T-cell (primary cell): ENCODE results near the gene RRP15. TPM values are rescaled to one million over a fixed set of nuclear protein-coding genes. Genes with fewer than 3 reads are reported as not detected.

Source experiments
- ATAC-seq, 4 experiments: fragments of 200-7000 bp in 3 of 4; fragments of 150-1000 bp in 1 of 4; cut with Tn5 transposase; replicated peaks in 1 of 4; 1 replicate in 3 of 4; 2 replicates in 1 of 4; pipeline ENCODE4 v1.10.0; 2021; ENCODE audit warnings: moderate library complexity in 3 of 4, mild to moderate bottlenecking in 2 of 4, moderate number of reproducible peaks in 1 of 4
- CTCF ChIA-PET, 2 donors: fragments of 300-600 bp; sonication (Branson Sonifier 250); formaldehyde crosslinking; loops; one replicate each; lab custom pipeline; 2022; ENCODE audit warnings: antibody characterized with exemption in 2 of 2; lab: Charles Lee
- POLR2A ChIA-PET, 2 donors: fragments of 300-600 bp; sonication (Branson Sonifier 250); formaldehyde crosslinking; loops; one replicate each; lab custom pipeline; 2022; ENCODE audit warnings: antibody characterized with exemption in 2 of 2; lab: Charles Lee
- DNase-seq, 35 experiments: peaks; one replicate each; pipeline versions ENCODE4 v3.0.0 to v3.0.0-alpha.2; 2013 to 2023
- H3K27ac ChIP-seq: one replicate; pipeline ENCODE4 v1.5.1; 2013; ENCODE audit warnings: low read length
- H3K27me3 ChIP-seq, 2 experiments: replicated peaks in 1 of 2; 1 replicate in 1 of 2; 2 replicates in 1 of 2; pipeline versions ENCODE4 v1.6.1 to v1.7.0; 2013; ENCODE audit warnings: low read length in 1 of 2, mixed read lengths in 1 of 2; ENCODE audit not compliant: control insufficient read depth in 2 of 2, insufficient read depth in 2 of 2; ENCODE audit errors: extremely low read depth in 1 of 2
- H3K36me3 ChIP-seq, 2 donors: 1 replicate in 1 of 2; 2 replicates in 1 of 2; pipeline versions ENCODE4 v1.6.1 to v1.7.0; 2013; ENCODE audit warnings: low read length in 1 of 2; ENCODE audit not compliant: control insufficient read depth in 2 of 2, insufficient read depth in 1 of 2; ENCODE audit errors: extremely low read depth in 1 of 2
- H3K4me1 ChIP-seq, 2 experiments: 1 replicate in 1 of 2; 2 replicates in 1 of 2; pipeline versions ENCODE4 v1.6.1 to v1.7.0; 2013; ENCODE audit warnings: low read length in 2 of 2, mixed read lengths in 1 of 2; ENCODE audit not compliant: insufficient read depth in 2 of 2, control insufficient read depth in 1 of 2; ENCODE audit errors: extremely low read depth in 1 of 2
- H3K4me3 ChIP-seq, 2 donors: 1 replicate in 1 of 2; 2 replicates in 1 of 2; pipeline versions ENCODE4 v1.5.1 to v1.7.0; 2013; ENCODE audit warnings: mild to moderate bottlenecking in 2 of 2, low read length in 1 of 2, moderate library complexity in 1 of 2; ENCODE audit not compliant: control insufficient read depth in 1 of 2; ENCODE audit errors: extremely low read depth in 1 of 2
- H3K9me3 ChIP-seq: 2 replicates; pipeline ENCODE4 v1.7.0; 2013
- H3K27ac Mint-ChIP-seq, 2 donors: one replicate each; pipeline ENCODE4 v1.8.0; 2020 to 2021; ENCODE audit warnings: mild to moderate bottlenecking in 2 of 2, mixed read lengths in 2 of 2
- H3K27me3 Mint-ChIP-seq, 2 donors: one replicate each; pipeline ENCODE4 v1.8.0; 2021 to 2022; ENCODE audit warnings: mixed read lengths in 2 of 2
- H3K36me3 Mint-ChIP-seq: one replicate; pipeline ENCODE4 v1.8.0; 2021; ENCODE audit warnings: mixed read lengths
- H3K4me1 Mint-ChIP-seq, 3 donors: one replicate each; pipeline ENCODE4 v1.8.0; 2020 to 2022; ENCODE audit warnings: mixed read lengths in 3 of 3, mild to moderate bottlenecking in 1 of 3
- H3K4me3 Mint-ChIP-seq, 3 donors: one replicate each; pipeline ENCODE4 v1.8.0; 2020 to 2022; ENCODE audit warnings: mild to moderate bottlenecking in 3 of 3, mixed read lengths in 3 of 3, moderate library complexity in 3 of 3
- H3K9me3 Mint-ChIP-seq, 3 donors: one replicate each; pipeline ENCODE4 v1.8.0; 2020 to 2022; ENCODE audit warnings: mixed read lengths in 3 of 3
- WGBS: methylation state at CpG from one replicate; pipeline ENCODE4 v1.1.5; 2013; ENCODE audit warnings: missing lambda C conversion rate; ENCODE audit not compliant: insufficient coverage; 5-methylcytosine and 5-hydroxymethylcytosine counted together
- total RNA-seq, 35 experiments: library from RNA in 6 of 35; stranded (reverse) in 6 of 35; fragments of 120-200 nt in 1 of 35; gene quantifications; one replicate each; pipeline versions ENCODE4 v1.2.1 to v1.2.4 and lab custom pipeline; 2013 to 2026

Gene RRP15
- total RNA-seq, 5 donors from 2014 or later (not counting 1 experiment from before 2014, with no cell fraction given): 11.7 to 20.9 (median 17.0) TPM

DNA sequence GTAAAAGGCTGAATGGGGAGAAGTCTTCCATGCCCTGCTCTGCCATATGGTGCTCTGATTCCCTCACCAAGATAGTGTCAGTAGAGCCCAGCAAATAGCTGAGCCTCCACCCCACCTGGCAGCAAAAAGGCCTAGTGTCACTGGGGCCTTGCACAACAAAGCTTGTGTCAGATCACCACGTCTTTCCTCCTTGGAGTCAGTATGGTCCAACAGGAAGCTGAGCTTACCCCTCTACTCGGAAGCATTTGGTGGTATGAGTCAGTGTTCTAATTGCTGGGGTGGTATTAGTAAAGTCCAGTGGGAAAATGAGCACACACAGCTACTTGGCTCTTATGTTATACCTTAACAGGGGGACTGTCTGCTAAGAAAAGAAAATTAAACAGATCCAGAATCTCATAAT, 18.7 kb upstream of the RRP15 start:
- H3K27me3 ChIP-seq: peaks cover 0 to 13% of the 10 kb centered on the region in 2 experiments
- H3K27ac ChIP-seq: no peak overlapping the region
- no peak for ATAC-seq
- H3K9me3 ChIP-seq: no peaks in the 10 kb centered on the region
- Mint-ChIP-seq H3K27me3 (peaks cover 8 to 20% of the 10 kb centered on the region in 2 donors), H3K36me3 (no peaks in the 10 kb centered on the region), H3K4me1 (no peaks in the 10 kb centered on the region), H3K4me3 (no peak overlapping the region), H3K27ac (no peak overlapping the region), H3K9me3 (no peaks in the 10 kb centered on the region)
- ChIA-PET POLR2A (no interaction called here), CTCF (interaction anchor here (0.6 to 1.1 kb wide), 2 partner anchors 18 to 38 kb away, joined by 3 to 5 read pairs; no protein-coding TSS in a partner anchor)
- H3K4me3 ChIP-seq: no peak overlapping the region
- H3K36me3 ChIP-seq: no peaks in the 10 kb centered on the region
- no peaks in the 10 kb centered on the region for H3K4me1 ChIP-seq
- no peak for DNase-seq
- 0% methylated on average over 1 of the region's 2 CpGs for WGBS

DNA sequence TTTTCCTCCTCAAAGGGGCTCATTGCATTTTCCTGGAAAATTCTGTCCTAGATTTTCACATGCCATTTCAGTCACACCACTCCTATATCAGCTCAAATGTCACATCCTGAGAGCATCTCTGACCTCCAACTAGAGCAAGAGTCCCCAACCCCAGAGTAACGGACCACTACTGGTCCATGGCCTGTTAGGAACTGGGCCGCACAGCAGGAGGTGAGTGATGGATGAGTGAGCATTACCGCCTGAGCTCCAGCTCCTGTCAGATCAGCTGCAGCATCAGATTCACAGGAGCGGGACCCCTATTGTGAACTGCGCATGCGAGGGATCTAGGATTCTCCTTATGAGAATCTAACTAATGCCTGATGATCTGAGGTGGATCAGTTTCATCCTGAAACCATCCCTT, 12.7 kb upstream of the RRP15 start:
- ChIA-PET POLR2A (no interaction called here), CTCF (no interaction called here)
- DNase-seq (no peak), ATAC-seq (no peak)
- no peaks in the 10 kb centered on the region for H3K9me3 ChIP-seq
- H3K4me3 ChIP-seq: no peak overlapping the region
- H3K27me3 ChIP-seq: peaks cover 0 to 2% of the 10 kb centered on the region in 2 experiments
- no CpG with 5 or more reads among the region's 6 CpGs for WGBS
- Mint-ChIP-seq H3K4me3 (no peak overlapping the region), H3K36me3 (no peaks in the 10 kb centered on the region), H3K9me3 (no peaks in the 10 kb centered on the region), H3K27ac (no peak overlapping the region), H3K27me3 (peaks cover 2 to 9% of the 10 kb centered on the region in 2 donors), H3K4me1 (no peaks in the 10 kb centered on the region)
- H3K4me1 ChIP-seq: no peaks in the 10 kb centered on the region
- no peaks in the 10 kb centered on the region for H3K36me3 ChIP-seq
- no peak overlapping the region for H3K27ac ChIP-seq

DNA sequence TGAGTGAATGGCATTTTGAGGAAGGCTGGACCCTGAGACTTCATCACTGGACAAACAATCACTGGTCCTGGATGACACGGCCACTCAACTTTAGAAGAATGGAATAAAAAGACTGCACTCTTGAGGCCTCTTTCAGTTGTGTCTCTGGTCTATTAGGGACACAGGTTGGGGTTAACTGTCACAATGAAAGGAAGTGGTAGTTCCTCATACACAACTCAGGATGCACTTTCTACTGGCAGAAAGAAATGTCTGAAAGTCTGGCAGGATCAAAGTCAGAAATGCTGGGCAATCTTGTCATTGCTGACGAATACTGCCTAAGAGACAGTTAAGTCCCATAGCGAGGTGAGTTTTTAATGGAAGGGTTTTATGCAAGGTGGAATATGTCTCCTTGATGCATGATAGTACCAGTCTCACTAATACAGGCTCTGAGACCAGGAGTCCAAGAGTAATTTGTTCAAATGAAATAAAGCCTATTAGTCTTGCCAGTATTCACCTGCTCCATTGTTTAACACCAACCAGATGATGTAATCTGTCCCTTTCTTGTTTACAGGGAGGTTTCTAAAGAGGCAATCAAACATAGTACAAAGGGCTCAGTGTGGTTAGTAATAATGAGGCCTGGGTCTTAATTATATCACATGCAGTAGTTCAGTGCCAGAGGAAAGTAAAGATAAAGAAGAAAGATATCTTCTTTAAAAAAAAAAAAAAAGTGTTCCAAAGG, 11.2 kb upstream of the RRP15 start:
- ATAC-seq (no peak), DNase-seq (no peak)
- 50% methylated on average over 1 of the region's 3 CpGs for WGBS
- H3K4me1 Mint-ChIP-seq: no peaks in the 10 kb centered on the region
- peaks cover 2 to 9% of the 10 kb centered on the region in 2 donors for H3K27me3 Mint-ChIP-seq
- Histone ChIP-seq H3K9me3 (no peaks in the 10 kb centered on the region), H3K36me3 (no peaks in the 10 kb centered on the region), H3K27ac (no peak overlapping the region), H3K4me1 (no peaks in the 10 kb centered on the region), H3K4me3 (no peak overlapping the region), H3K27me3 (peaks cover 0 to 2% of the 10 kb centered on the region in 2 experiments)
- POLR2A ChIA-PET: no interaction called here
- H3K27ac Mint-ChIP-seq: no peak overlapping the region
- no peaks in the 10 kb centered on the region for H3K9me3 Mint-ChIP-seq
- H3K4me3 Mint-ChIP-seq: no peak overlapping the region
- CTCF ChIA-PET: no interaction called here
- H3K36me3 Mint-ChIP-seq: no peaks in the 10 kb centered on the region

DNA sequence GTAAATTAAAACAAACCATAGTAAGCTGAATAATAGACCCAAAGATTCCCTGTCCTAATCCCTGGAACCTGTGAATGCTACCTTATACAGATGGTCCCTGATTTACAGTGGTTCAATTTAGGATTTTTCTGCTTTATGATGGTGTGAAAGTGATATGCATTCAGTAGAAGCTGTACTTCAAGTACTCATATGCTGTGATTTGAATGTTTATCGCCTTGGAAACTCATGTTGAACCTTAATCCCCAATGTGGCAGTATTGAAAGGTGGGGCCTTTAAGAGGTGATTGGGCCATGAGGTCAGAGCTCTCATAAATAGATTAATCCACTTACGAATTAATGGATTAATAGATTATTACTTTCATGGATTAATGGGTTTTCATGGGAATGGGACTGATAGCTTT, 10.6 kb upstream of the RRP15 start:
- ATAC-seq (no peak), DNase-seq (no peak)
- Mint-ChIP-seq H3K36me3 (no peaks in the 10 kb centered on the region), H3K9me3 (no peaks in the 10 kb centered on the region), H3K4me3 (no peak overlapping the region), H3K27ac (no peak overlapping the region), H3K4me1 (no peaks in the 10 kb centered on the region), H3K27me3 (peaks cover 2 to 9% of the 10 kb centered on the region in 2 donors)
- H3K27ac ChIP-seq: no peak overlapping the region
- H3K4me1 ChIP-seq: no peaks in the 10 kb centered on the region
- ChIA-PET POLR2A (no interaction called here), CTCF (interaction anchor here in 1 of 2 donors (0.6 kb wide), 1 partner anchor 15 kb away, joined by 3 read pairs; no protein-coding TSS in a partner anchor)
- no peaks in the 10 kb centered on the region for H3K27me3 ChIP-seq
- H3K36me3 ChIP-seq: no peaks in the 10 kb centered on the region
- WGBS: no CpG with 5 or more reads among the region's 2 CpGs
- no peaks in the 10 kb centered on the region for H3K9me3 ChIP-seq
- H3K4me3 ChIP-seq: no peak overlapping the region

DNA sequence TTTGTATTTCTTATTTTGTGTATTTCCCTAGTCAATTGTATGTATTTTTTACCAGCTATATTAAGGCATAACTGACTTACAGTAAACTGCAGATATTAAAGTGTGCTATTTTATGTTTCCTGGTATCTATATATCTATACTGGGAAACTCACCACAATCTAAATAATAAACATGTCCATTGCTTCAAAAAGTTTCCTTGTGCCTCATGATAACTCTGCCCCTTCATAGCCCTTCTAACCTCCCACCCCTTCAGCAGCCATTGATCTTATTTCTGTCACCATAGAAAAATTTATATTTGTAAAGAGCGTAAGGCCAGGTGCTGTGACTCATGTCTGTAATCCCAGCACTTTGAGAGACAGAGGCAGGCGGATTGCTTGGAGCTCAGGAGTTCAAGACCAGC, 9.3 kb upstream of the RRP15 start:
- CTCF ChIA-PET: no interaction called here
- peaks cover 0 to 2% (median 0%) of the 10 kb centered on the region in 3 donors for H3K9me3 Mint-ChIP-seq
- DNase-seq (no peak), ATAC-seq (no peak)
- no peaks in the 10 kb centered on the region for H3K4me1 Mint-ChIP-seq
- H3K36me3 Mint-ChIP-seq: no peaks in the 10 kb centered on the region
- POLR2A ChIA-PET: no interaction called here
- Histone ChIP-seq H3K9me3 (no peaks in the 10 kb centered on the region), H3K4me1 (no peaks in the 10 kb centered on the region), H3K27ac (no peak overlapping the region), H3K27me3 (peaks cover 0 to under 1% of the 10 kb centered on the region in 2 experiments), H3K4me3 (no peak overlapping the region), H3K36me3 (no peaks in the 10 kb centered on the region)
- H3K4me3 Mint-ChIP-seq: no peak overlapping the region
- no peak overlapping the region for H3K27ac Mint-ChIP-seq
- 90% methylated on average over 2 of the region's 2 CpGs for WGBS
- H3K27me3 Mint-ChIP-seq: peaks cover 2 to 9% of the 10 kb centered on the region in 2 donors

DNA sequence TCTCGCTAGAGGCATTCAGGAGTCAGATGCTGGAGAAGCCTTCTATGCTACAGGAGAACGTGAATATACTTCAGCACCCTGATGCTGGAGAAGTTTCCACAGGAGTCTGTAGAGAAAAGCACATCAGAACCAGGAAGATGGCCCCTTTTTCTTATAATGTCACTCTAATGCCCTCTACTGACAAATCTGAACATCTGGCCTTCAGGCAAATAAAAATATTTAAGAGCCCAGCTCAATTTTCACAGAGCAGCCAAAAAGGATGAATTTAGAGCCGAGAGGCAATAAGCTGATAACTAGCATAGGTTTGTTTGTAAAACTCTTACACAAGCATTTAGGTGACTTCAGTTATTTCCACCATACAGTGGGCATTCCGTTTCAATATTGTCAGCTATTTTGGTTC, 3.8 kb upstream of the RRP15 start:
- Histone ChIP-seq H3K27me3 (peaks cover 0 to 13% of the 10 kb centered on the region in 2 experiments), H3K9me3 (no peaks in the 10 kb centered on the region), H3K27ac (no peak overlapping the region), H3K4me3 (no peak overlapping the region), H3K36me3 (no peaks in the 10 kb centered on the region), H3K4me1 (peaks cover 11% of the 10 kb centered on the region in 2 experiments)
- Mint-ChIP-seq H3K4me1 (peaks cover 20 to 22% (median 22%) of the 10 kb centered on the region in 3 donors), H3K27ac (no peak overlapping the region), H3K4me3 (no peak overlapping the region), H3K27me3 (peaks cover 5 to 8% of the 10 kb centered on the region in 2 donors), H3K36me3 (no peaks in the 10 kb centered on the region), H3K9me3 (peaks cover 0 to 7% (median 2%) of the 10 kb centered on the region in 3 donors)
- ChIA-PET CTCF (no interaction called here), POLR2A (interaction anchor here in 1 of 2 donors (0.6 kb wide), 1 partner anchor 18 kb away, joined by 3 read pairs; no protein-coding TSS in a partner anchor)
- DNase-seq (no peak), ATAC-seq (no peak)
- WGBS: 60% methylated on average over 1 of the region's 4 CpGs
